KOPT-K1 (cell line): ENCODE results near the gene KLHL35.

Experiments used
- H3K27ac ChIP-seq: fragments of 200-600 bp; sonication (generic); 2 replicates; pipeline ENCODE4 v1.5.1; 2016; ENCODE audit warnings: antibody characterized with exemption, mild to moderate bottlenecking, low read depth, low read length; ENCODE audit not compliant: poor library complexity, severe bottlenecking
- H3K36me3 ChIP-seq: fragments of 200-600 bp; sonication (generic); 2 replicates; pipeline ENCODE4 v1.5.1; 2017; ENCODE audit warnings: antibody characterized with exemption, mild to moderate bottlenecking, low read length, moderate library complexity; ENCODE audit not compliant: insufficient read depth
- H3K9me3 ChIP-seq: fragments of 200-600 bp; sonication (generic); 2 replicates; pipeline ENCODE4 v1.5.1; 2017; ENCODE audit warnings: antibody characterized with exemption, low read length, mild to moderate bottlenecking; ENCODE audit not compliant: insufficient read depth, poor library complexity, severe bottlenecking

The KLHL35 gene

DNA sequence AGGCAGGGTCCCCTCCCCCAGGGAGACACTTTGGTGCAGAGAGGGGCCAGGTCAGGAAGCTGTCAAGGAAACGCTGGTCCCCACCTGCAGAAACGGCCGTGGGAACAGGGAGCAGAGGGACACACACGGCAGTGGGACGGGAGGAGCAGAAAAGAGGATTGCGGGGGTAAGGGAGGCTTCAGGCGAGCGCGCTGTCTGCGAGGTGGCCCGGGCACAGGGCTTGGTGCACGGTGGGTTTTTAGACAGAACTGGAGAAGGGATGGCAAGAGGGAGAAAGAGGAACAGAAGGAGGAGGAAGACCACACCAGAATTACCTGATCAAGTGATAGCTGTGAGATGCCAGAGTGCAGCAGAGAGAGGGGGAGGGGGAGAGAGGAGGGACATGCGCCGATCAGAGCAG, 6.0 kb upstream of the KLHL35 start:
- H3K9me3 ChIP-seq = no peaks in the 10 kb centered on the region
- H3K27ac ChIP-seq = no peak overlapping the region
- H3K36me3 ChIP-seq = no peaks in the 10 kb centered on the region; the same call in 1 of the 2 replicates

DNA sequence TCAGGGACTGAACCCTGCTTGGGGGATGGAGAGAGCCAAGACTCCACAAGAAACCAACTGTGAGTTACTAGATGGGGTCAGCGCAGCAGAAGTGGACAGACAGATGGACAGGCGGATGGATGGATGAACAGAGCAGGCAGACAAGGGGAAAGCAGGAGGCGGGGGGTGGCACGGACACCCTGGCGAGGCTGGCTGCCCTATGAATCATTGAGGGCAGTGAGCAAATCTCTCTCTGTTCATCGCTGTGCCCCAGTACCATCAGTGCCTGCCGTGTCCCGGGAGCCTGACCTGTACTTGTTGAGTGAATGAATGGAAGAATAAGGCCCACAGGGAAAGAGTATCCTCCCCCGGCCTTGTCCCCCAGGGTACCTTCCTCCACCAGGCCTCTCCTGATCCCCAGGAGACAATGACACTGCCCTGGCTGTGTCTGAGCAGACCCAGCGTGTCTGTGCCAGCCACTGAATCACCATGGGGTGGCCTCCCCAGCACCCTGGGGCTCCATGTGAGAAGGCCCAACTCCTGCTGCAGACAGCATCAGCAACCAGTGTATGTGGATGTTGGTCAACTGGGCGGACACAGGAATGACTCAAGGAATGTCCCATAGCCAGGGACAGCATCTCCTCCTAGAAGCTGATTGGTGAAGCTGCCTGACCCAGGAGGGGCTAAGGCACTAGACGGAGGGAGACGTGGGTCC, 5.1 kb upstream of the KLHL35 start:
- Histone ChIP-seq H3K9me3 (no peaks in the 10 kb centered on the region), H3K36me3 (no peaks in the 10 kb centered on the region; the same call in 1 of the 2 replicates)

DNA sequence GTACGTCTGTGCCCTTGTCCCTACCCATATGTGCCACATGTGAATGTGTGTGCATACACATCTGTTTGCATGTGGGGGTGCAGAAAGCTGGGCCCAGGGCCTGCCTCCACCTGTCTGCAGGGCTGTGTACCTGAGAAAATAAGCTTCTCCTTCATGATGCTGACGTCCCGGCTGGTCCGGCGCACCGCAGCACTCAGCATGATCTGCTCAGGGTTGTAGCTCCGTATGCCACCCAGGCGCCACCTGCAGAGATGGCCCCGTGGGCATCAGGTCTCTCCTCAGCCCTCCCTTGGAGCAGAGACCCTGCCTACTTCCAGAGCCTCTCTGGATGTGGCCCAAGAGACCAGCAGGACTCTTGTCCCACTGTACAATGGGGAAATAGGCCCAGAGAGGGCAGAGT, 3.8 kb upstream of the KLHL35 start:
- no peaks in the 10 kb centered on the region; the same call in 1 of the 2 replicates for H3K36me3 ChIP-seq
- no peak overlapping the region for H3K27ac ChIP-seq
- H3K9me3 ChIP-seq = no peaks in the 10 kb centered on the region

More for the DNA sequence above, 5.1 kb upstream of the KLHL35 start:
- no peak overlapping the region for H3K27ac ChIP-seq

GRCh38 chr11:75435571-75435925, 2.5 kb upstream of the KLHL35 start:
- Histone ChIP-seq H3K27ac (no peak overlapping the region), H3K36me3 (no peaks in the 10 kb centered on the region; the same call in 1 of the 2 replicates), H3K9me3 (no peaks in the 10 kb centered on the region)

DNA sequence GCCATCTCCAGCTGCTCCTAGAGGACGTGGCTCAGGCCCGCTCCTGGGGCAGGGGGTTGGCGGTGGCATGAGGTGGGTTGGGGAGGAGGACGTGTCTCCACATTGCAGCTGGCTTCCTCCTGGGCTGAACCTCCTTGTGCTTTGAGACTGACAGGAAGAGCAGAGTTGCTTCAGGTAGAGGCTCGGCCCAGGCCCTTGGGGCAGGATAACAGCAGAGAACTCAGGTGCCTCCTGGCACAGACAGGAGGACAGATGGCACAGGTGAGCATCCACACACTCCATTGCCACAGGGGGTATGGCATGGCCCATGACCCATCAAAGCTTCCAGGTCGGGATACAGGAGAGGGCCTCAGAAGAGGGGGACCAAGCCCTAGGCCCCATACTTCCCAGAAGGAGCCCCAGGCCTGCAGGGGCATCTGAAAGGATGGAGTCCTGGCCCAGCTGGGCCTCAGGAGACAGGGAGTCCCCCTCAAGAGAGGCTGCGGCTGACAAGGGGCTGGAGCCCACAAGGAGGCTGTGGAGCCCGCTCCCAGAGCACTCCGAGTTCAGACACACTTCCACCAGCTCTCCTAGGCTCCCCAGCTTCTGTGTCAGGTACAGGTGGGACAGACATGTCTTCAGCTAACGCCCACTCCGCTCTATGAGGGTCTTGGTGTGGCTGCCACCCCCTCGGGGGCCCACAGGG, 2.0 kb upstream of the KLHL35 start:
- Histone ChIP-seq H3K27ac (no peak overlapping the region), H3K9me3 (no peaks in the 10 kb centered on the region), H3K36me3 (no peaks in the 10 kb centered on the region; the same call in 1 of the 2 replicates)

- no peaks in the 10 kb centered on the region for H3K9me3 ChIP-seq
- H3K27ac ChIP-seq = no peak overlapping the region
- no peaks in the 10 kb centered on the region; the same call in 1 of the 2 replicates for H3K36me3 ChIP-seq
Measured at GRCh38 chr11:75434051-75434450, 1.0 kb upstream of the KLHL35 start.

GRCh38 chr11:75433443-75433842, 440 bp upstream of the KLHL35 start:
- no peak overlapping the region for H3K27ac ChIP-seq
- H3K36me3 ChIP-seq = no peaks in the 10 kb centered on the region; the same call in 1 of the 2 replicates
- no peaks in the 10 kb centered on the region for H3K9me3 ChIP-seq

GRCh38 chr11:75431533-75432525, 1.2 kb downstream of the KLHL35 start:
- H3K9me3 ChIP-seq = no peaks in the 10 kb centered on the region
- H3K27ac ChIP-seq = no peak overlapping the region
- no peaks in the 10 kb centered on the region; the same call in 1 of the 2 replicates for H3K36me3 ChIP-seq

DNA sequence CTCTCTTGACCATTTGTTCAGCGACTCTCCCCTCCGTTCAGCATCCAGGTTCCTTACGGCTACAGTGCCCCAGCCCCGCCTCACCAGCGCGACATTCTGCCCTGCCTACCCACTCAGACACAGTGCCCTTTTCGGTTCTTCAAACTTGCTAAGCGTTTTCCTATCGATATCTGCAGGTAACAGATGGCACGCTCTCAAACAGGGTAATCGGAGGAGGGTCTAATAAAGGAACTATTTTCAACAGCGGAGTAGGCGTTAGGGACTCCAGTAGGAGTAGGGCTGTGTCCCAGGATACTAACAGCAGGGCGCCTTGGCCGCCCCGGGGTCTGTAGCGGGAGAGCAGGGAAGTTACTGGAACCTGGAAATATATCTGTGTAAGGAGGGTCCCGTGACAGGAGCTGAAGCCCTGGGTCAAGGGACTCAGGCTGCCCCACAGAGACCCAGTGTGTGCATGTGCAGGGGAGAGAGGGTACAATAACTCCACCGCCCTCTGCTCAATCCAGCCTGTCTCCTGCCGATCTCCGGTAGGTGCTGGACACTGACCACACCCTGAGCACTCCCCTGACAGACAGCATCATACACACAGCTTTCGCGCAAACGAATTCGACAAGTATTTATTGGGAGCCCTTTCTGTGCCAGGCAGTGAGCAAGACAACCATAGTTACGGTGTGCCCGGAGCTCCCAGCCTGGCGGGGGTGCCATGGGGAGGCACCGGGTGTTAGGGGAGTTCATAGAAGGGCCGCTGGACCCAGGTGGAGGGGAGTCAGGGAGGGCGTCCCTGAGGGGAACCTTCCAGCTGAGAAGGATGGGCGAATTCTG, 2.1 kb downstream of the KLHL35 start:
- H3K36me3 ChIP-seq = no peaks in the 10 kb centered on the region; the same call in 1 of the 2 replicates

GRCh38 chr11:75429902-75430713, 2.9 kb downstream of the KLHL35 start:
- no peak overlapping the region for H3K27ac ChIP-seq
- H3K9me3 ChIP-seq = no peaks in the 10 kb centered on the region

More for the DNA sequence above, 2.1 kb downstream of the KLHL35 start:
- H3K27ac ChIP-seq = no peak overlapping the region
- H3K9me3 ChIP-seq = no peaks in the 10 kb centered on the region

GRCh38 chr11:75429641-75429901, 3.4 kb downstream of the KLHL35 start:
- H3K9me3 ChIP-seq = no peaks in the 10 kb centered on the region
- no peaks in the 10 kb centered on the region for H3K36me3 ChIP-seq
- no peak overlapping the region for H3K27ac ChIP-seq

More at GRCh38 chr11:75429902-75430713, 2.9 kb downstream of the KLHL35 start:
- no peaks in the 10 kb centered on the region; the same call in 1 of the 2 replicates for H3K36me3 ChIP-seq

DNA sequence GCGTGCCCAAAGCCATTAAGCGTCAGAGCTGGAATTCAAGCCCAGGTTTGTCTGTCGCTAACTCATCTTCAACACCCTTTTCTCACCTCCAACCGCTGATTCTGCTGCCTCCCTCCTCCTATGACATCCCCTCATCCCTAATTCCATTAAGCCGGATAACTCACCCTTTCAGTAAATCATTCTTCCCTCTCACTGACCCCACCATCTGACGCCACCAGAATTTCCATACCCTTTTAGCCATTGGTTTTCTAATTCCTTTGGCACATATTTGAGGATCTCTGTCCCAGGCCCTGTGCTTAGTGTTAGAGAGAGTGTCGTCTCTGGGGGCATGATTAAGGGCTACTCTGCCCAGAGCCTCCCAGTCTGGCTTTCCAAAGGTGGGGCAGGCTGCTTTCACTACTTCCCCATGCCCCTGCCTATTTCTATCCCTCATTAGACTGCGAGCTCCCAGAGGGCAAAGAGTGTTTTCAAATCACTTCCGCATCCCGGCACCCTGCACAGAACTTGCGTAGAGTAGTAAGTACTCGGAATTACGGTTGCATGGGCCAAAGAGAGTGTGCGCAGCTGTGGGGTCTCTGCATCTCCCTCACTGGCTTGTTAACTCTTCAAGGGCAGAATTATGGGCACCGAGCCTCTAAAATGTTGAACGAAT, 3.9 kb downstream of the KLHL35 start:
- no peak overlapping the region for H3K27ac ChIP-seq
- H3K9me3 ChIP-seq = no peaks in the 10 kb centered on the region
- H3K36me3 ChIP-seq = no peaks in the 10 kb centered on the region

DNA sequence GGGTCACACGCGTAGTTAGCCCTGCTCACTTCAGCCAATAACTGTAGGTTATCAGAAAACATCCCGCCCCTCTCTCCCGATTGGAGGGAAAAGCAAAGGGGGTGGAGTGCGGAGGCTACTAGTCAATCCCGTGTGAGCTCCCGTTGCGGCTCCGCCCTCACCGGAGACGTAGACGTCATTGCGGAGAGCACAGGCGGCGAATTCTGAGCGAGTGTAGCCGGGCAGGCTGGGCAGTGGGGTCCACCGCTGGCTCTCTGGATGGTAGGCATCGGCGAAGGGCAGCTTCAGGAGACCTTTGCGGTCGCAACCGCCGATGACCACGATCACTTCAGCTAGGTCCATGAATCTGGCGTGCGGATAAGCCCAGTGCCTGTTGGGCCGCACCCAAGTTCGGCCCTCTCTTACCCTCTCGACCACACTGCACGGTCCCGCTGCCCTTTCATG, 4.7 kb downstream of the KLHL35 start:
- H3K36me3 ChIP-seq = peaks cover 3% of the 10 kb centered on the region; the same call in 1 of the 2 replicates
- no peak overlapping the region for H3K27ac ChIP-seq
- no peaks in the 10 kb centered on the region for H3K9me3 ChIP-seq
